Epithelial cell of proximal tubule (primary cell): Measurements from ENCODE around the gene AGTRAP. TPM values are rescaled to one million over a fixed set of nuclear protein-coding genes. Genes with fewer than 3 reads are reported as not detected.

Experiments
- DNase-seq: peaks from one replicate; pipeline ENCODE4 v3.0.0-alpha.2; 2011; ENCODE audit warnings: low read depth
- H3K4me3 ChIP-seq: 2 replicates; pipeline ENCODE4 v1.5.1; 2011; ENCODE audit warnings: low read depth, mild to moderate bottlenecking, low read length
- total RNA-seq: library from RNA; depleted of rRNA; stranded (reverse); fragments of >200 nt; gene quantifications from 2 replicates; pipeline ENCODE4 v1.2.3, GENCODE V29; 2015
- TF ChIP-seq, protein P1 (sequence below): conservative IDR thresholded peaks from 2 replicates; pipeline ENCODE4 v1.5.1; 2012; ENCODE audit warnings: low read depth, mild to moderate bottlenecking, low read length

AGTRAP gene
- total RNA-seq, 1 donor from 2014 or later, result 54.7 TPM

DNA sequence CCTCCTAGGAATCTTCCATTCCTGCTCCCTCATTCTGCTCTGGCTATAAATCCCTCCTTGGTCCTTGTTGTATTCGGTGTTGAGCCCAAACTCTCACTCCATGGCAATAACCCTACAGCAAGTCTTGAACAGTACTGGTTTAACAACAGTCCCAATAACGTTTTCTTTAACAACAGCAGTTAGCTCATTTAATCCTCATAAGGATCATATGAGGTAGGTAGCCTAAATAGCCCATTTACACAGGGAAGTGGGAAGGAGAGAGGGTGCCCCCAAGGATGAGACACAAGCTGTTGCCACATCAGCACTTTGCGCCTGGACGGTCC, 444 bp upstream of the AGTRAP start:
- no peak for DNase-seq
- peak overlapping the region; percentile 99 for H3K4me3 ChIP-seq
- TF ChIP-seq, protein P1, sequence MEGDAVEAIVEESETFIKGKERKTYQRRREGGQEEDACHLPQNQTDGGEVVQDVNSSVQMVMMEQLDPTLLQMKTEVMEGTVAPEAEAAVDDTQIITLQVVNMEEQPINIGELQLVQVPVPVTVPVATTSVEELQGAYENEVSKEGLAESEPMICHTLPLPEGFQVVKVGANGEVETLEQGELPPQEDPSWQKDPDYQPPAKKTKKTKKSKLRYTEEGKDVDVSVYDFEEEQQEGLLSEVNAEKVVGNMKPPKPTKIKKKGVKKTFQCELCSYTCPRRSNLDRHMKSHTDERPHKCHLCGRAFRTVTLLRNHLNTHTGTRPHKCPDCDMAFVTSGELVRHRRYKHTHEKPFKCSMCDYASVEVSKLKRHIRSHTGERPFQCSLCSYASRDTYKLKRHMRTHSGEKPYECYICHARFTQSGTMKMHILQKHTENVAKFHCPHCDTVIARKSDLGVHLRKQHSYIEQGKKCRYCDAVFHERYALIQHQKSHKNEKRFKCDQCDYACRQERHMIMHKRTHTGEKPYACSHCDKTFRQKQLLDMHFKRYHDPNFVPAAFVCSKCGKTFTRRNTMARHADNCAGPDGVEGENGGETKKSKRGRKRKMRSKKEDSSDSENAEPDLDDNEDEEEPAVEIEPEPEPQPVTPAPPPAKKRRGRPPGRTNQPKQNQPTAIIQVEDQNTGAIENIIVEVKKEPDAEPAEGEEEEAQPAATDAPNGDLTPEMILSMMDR, result no peak

DNA sequence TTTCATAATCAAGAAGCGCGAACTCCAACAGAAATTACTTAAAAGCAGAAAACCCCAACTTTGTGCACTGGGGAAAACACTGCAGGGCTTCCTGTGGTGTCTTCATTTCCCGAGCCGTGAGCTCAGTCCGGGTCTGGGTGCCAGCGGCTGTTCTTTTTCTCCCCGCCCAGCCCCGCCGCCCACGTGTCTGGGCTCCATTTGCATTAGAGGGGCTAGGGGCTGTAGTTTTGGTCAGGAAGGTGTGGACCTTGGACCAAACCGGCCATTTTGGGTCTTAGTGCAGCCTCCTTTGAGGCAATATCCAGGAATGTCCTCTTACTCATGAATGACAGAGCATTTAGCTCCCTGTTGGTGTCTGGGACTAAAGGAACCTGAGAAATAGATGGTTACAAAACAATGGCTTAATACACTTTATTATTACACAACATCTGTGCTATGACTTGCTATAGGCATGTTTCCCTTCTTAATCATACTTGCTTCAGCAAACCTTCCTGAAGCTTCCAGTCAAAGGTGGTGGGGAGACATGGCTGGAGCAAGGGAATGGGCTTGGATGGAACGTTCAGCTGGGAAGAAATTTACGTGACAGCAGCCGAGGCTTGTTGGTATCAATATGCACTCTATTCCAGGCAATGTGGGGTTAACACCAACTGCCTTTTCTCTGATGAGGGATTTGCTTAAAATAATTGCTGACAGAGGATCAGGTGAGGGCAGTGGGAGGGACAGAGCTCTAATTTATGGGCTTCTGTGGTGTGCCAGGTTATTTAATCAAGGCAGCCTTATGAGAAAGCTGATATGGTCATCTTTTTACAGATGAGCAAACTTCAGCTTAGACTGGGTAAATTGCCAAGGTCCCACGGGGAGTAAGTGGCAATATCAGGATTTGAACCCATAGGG, 1.1 kb downstream of the AGTRAP start:
- TF ChIP-seq, protein P1, result no peak
- H3K4me3 ChIP-seq, result peak overlapping the region; percentile 99
- DNase-seq, result peak; percentile 78

DNA sequence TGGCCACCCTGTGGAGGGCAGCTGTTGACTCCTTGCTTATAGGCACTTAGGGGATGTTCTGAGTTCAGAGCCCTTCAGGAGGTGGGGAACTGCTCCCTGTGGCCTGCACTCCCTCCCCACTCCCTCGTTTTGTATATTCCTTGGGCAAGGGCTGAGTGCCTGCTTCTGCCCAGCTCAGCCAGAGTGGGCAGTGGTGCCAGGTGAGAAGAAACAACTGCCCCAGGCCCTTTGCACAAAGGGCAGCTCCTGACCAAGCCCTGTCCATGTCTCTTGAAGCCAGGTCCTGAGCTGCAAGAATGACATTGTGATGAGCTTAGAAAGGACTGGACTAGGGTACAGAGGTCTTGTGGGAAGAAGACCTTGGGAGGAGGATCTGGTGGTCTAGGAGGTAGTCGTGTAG, 2.2 kb downstream of the AGTRAP start:
- no peak for DNase-seq

DNA sequence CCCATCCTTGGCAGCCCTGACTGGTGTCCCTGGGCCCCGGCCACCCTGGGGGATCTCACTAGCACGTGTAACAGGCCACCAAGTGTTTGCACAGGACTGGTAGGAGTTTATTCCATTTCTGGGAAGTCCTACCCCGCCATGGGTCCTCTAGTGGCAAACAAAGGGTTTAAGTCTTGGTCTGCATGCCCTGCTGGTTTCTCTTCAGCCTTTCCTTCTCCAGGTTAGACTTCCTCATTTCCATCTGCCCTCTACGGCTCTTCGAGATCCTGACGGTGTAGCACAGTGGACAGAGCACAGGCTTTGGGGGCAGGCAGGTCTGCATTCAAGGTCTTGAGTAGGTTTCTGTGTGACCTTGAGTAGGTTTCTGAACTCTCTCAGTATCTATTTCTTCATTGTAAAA, 2.8 kb downstream of the AGTRAP start:
- TF ChIP-seq, protein P1, result no peak
- H3K4me3 ChIP-seq, result no peak overlapping the region
- no peak for DNase-seq

More for the DNA sequence above, 2.2 kb downstream of the AGTRAP start:
- H3K4me3 ChIP-seq, result no peak overlapping the region
- TF ChIP-seq, protein P1, result no peak

DNA sequence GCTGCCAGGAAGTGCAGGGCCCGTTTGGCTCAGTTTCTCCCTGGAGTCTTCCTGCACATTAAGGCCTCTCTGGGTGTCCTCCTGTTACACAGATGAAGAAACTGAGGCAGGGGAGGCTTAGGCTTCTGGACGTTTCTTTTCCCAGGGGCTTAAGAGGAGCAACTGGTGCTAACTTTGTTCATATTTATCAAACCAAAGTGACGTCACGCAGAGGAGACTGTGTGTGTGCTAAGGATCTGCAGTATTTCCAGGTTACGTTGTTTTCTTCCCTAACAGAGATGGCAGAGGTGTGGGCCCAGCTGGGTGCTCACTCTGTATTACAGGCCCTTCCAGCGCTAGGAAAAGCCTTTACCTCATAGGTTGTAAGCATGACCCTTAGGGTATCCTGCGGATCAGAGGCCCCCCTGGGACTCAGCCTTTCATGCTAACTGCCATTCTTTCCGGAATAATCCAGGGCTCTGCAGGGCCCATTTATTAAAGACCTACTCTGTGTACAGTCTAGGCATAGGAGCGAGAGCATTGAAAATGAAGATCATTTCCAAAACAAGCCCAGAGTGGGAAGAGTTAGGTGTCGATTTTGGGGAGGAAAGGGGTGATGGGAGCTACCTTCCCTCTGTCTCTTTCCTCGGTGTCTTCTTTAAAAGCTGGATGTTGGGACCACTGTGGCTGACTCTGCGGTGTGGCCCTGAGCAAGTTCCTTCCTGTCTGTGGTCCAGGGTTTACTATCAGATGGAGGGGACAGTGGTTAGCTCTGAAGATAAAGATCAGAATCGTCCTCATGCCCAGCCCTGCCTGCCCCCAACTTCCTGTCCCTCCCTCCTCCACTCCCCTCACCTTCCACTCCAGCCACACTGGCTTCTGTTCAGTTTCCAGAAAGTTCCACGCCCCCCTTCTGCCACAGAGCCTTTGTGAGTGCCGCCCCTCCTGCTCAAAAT, 4.6 kb downstream of the AGTRAP start:
- TF ChIP-seq, protein P1, result no peak
- no peak overlapping the region for H3K4me3 ChIP-seq

DNA sequence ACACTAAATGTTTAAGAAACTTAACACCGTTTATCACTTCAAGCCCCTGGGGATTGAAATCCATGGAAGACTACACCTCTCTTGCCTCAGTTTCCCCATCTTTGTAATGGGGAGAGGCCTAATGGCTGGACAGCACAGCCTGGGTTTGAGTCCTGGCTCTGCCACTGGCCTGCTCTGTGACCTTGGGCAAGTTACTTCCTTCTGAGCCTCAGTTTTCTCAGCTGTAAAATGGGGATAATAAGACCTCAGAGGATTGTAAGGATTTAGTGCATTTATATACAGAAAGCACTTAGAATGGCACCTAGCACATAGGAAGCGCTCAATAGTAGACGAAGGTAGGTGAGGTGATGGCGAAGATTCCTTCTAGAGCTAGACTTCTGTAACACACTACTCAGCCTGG, 5.5 kb downstream of the AGTRAP start:
- TF ChIP-seq, protein P1, result no peak

More for the DNA sequence above, 4.6 kb downstream of the AGTRAP start:
- DNase-seq, result no peak

More for the DNA sequence above, 5.5 kb downstream of the AGTRAP start:
- H3K4me3 ChIP-seq, result no peak overlapping the region
- no peak for DNase-seq
